GM18517 (cell line): ENCODE data around the gene TJP2.

ENCODE experiments used
- ATAC-seq: cut with Tn5 transposase; IDR thresholded peaks from one replicate; pipeline ENCODE4 v1.9.1; 2021; ENCODE audit warnings: mild to moderate bottlenecking, moderate library complexity; ENCODE audit not compliant: unreplicated experiment

The TJP2 gene

GRCh38 chr9:69190086-69190862 is 16.2 kb downstream of the TJP2 start:
- peak; percentile 78 for ATAC-seq

DNA sequence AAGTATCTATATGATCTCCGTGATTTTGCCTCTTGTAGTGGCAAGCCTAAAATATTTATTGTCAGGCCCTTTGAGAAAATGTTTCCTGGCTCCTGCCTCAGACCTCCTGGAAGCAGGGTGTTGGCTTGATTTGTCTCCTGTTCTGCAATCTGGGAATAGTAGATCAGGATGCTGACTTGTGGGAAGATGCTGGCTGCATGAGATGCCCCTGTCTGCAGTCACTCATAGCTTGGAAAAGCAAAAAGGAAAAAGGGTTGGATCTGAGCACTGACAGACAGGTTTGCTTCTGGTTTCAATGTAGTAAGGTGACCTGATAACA is 16.7 kb downstream of the TJP2 start:
- ATAC-seq, result no peak

GRCh38 chr9:69191231-69191630 is 17.2 kb downstream of the TJP2 start:
- ATAC-seq, result no peak

GRCh38 chr9:69192214-69192613 is 18.1 kb downstream of the TJP2 start:
- ATAC-seq, result no peak

DNA sequence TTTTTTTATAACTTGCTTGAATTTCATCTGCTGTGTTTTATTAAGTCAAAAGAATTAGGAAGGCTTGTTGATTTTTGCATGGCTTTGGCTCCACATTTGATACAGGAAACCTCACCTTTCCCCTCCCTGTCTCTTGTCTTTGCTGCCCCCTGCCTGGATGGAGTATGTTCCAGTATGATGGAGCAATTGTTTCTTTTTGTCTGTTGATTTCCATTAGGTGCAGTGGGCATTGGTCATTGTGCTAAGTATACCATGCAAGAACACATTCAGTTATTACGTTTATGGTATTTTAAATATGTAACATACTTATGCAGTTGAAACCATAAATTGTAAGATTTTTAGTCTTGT is 19.6 kb downstream of the TJP2 start:
- no peak for ATAC-seq

- no peak for ATAC-seq
Measured at GRCh38 chr9:69194702-69195418, 20.8 kb downstream of the TJP2 start.

DNA sequence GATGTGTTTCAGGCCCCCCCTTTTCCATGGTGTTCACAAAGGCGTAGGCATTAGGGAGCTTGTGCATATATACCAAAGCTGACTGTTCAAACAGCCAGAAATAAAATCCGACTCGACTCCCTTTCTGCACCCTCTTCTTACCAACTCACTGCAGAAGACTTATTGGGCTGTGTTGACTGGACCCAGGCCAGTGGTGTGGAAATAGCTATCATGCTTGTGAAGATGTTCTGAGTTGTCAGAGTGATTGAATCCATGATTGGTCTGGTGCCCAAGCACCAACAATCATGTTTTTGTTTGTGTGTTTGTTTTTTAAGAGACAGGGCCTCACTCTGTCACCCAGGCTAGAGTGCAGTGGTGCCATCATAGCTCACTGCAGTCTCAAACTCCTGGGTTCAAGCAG is 21.6 kb downstream of the TJP2 start:
- no peak for ATAC-seq

DNA sequence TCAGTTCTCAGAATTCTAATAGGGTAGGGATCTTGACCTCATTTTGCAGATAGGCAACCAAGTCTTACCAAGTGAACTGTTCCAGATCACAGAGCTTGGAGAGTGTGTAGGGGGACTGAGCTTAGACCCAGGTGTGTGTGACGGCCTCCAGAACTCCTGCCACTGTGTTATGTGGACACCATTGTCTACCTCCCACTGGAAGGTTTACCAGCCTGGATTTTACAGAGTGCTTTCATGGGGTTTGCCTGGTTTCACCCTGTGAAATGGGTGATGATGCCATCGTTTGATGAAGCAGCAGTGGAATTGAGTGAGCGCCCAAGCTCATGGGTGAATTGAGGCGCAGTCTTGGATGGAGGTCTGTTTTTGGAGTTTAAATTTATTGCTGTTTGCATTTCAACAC is 23.6 kb downstream of the TJP2 start:
- no peak for ATAC-seq

GRCh38 chr9:69198521-69199220 is 24.6 kb downstream of the TJP2 start:
- no peak for ATAC-seq

GRCh38 chr9:69199769-69200470 is 25.8 kb downstream of the TJP2 start:
- no peak for ATAC-seq

- no peak for ATAC-seq
Measured at GRCh38 chr9:69202556-69202955, 28.5 kb downstream of the TJP2 start.

GRCh38 chr9:69204326-69204725 is 30.2 kb downstream of the TJP2 start:
- ATAC-seq, result no peak

GRCh38 chr9:69204849-69205248 is 30.8 kb downstream of the TJP2 start:
- ATAC-seq, result no peak

GRCh38 chr9:69206047-69206446 is 32.0 kb downstream of the TJP2 start:
- ATAC-seq, result no peak

- ATAC-seq, result no peak
Measured at GRCh38 chr9:69207503-69207902, 33.4 kb downstream of the TJP2 start.

DNA sequence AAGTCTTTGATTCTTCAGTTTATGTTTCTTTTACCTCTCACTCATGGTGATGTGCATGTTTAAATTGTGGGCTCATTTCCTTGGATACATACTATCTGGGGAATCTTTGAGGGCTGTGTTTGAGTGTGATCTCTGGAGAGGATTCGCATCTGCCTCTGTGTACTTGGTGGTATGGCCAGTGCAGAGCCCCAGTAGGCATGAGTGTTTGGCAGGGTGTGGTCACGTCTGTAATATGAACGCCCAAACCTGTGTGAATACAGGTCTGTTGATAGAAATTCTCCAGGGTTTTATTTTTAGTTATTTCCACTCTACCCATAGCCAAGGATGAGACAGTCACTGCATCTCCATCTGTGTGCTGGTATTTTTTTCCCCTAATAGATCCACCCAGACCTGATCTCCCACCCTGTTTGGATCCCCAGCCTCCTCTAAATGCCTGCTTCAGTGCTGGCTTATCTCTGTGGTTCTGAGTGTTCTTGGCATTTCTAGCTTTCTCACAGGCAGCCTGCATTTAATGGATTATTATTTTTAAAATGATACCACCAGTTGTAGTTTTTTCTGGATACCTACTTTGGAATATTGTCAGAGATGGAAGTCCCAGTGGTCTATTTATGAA is 37.5 kb downstream of the TJP2 start:
- ATAC-seq, result no peak

DNA sequence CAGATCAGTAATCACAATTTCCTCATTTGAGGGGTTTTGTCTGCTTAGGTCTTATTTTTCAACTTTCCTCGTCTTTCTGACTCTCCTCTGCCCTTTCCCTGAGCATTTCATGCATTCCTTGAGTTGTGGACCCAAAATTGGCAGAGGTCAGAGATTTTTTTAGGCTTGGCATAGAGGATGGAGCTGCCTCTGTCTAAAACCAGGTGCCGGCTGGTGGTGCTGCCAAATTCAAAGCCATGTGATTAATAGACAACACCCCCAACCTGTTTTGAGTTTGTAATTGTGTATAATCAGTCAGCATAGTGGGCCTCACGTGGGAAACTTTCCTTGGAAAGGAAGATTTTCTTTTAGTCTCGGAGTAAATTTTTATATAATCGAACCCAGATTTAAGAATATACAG is 39.6 kb downstream of the TJP2 start:
- no peak for ATAC-seq

DNA sequence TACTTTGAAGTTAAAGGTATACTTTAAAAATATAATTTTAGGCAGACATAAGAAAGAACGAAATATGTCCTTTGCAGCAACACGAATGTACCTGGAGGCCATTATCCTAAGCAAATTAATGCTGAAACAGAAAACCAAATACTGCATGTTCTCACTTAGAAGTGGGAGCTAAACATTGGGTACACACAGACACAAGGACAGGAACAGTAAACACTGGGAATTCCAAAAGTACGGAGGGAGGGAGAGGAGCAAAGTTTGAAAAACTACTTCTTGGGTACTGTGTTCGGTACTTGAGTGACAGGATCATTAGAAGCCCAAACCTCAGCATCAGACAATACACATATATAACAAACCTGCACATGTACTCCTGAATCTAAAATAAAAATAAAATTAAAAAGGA is 40.9 kb downstream of the TJP2 start:
- ATAC-seq, result no peak

DNA sequence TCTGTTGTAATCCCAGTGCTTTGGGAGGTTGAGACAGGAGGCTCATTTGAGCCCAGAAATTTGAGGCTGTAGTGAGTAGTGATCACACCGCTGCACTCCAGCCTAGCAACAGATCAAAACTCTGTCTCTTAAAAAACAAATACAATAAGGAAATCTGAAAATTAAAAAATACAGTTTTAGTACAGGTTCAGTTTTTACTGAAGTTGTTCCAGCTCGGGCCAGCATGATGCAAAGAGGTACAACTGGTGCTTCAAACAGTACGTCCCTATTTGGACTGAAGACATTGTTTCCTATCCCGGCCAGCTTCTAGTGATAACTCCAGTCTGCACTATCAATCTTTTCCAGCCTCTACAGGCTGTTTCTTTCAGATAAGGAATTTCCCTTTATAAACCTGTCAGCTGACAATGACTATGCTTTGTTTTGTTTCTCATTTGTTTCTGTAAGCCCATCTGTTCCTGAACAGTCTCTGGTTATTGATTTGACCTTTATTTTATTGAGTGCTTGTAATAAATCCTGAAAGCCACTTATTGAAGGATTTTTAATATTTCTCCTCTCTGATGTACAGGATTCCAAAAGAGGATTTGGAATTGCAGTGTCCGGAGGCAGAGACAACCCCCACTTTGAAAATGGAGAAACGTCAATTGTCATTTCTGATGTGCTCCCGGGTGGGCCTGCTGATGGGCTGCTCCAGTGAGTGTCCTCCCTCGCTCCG is 41.9 kb downstream of the TJP2 start:
- no peak for ATAC-seq

DNA sequence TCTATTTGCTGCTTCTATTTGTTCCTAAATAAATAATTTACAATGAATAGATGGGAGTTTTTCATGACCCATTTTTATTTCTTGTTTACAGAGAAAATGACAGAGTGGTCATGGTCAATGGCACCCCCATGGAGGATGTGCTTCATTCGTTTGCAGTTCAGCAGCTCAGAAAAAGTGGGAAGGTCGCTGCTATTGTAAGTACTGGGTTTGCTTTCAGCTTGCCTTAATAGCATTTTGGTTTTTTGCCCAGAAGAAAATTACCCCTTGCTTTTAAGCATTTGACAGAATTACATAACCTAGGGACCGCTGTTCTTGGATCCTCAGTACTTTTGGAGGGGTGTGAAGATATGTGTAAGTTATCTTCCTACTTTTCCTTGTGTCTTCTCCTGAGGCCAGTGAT is 44.1 kb downstream of the TJP2 start:
- no peak for ATAC-seq

- no peak for ATAC-seq
Measured at GRCh38 chr9:69221036-69221435, 47.0 kb downstream of the TJP2 start.
